ENCODE results near the gene GCSH. TPM values are rescaled to one million over a fixed set of nuclear protein-coding genes. Genes with fewer than 3 reads are reported as not detected.
A peak's percentile ranks its signal among the peaks of the same experiment; 100 is the strongest.

GCSH gene
- total and polyA plus RNA-seq, 4 donors: 34.6 to 132 (median 55.0) TPM

DNA sequence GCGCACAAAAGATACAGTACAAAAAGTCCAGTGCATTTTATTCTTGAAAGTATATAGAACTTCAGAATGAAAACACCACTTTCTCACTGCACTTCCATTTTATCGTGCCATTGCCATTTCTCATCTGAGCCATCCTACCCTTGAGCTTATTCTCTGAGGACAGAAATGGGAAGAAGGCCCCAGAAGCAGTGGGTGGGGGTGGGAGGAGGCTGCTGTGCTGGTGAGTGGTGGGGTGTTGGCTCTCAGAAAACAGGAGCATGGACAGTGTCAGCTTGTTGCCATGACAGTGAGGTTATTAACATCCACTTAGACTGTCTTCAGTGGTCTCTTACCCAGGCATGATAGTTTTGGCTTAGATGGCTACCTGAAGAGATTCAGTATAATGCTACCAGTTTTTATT, 56.1 kb downstream of the GCSH start:
- peaks cover 8 to 17% (median 13%) of the 10 kb centered on the region in 4 donors for H3K4me1 ChIP-seq (ENCODE audit: control insufficient read depth in 4 of 4, insufficient read depth in 4 of 4, low read length in 3 of 4)
- no peak overlapping the region for H3K4me3 ChIP-seq (ENCODE audit: low read depth in 1 of 3, low read length in 3 of 3)
- H3K27ac ChIP-seq (ENCODE audit: low read depth in 1 of 2, low read length in 2 of 2): no peak overlapping the region
- WGBS: 92% methylated on average over 2 of the region's 2 CpGs
- DNase-seq (ENCODE audit: low spot score): no peak
- TF ChIP-seq SP1 (IDR thresholded peaks at IDR 0.05) (no peak), FOXA2 (IDR thresholded peaks at IDR 0.05) (no peak), FOXA1 (IDR thresholded peaks at IDR 0.05) (no peak), JUND (IDR thresholded peaks at IDR 0.05) (no peak), YY1 (IDR thresholded peaks at IDR 0.05) (no peak), HNF4G (IDR thresholded peaks at IDR 0.05) (no peak), HNF4A (conservative IDR thresholded peaks at IDR 0.05) (no peak), TAF1 (conservative IDR thresholded peaks at IDR 0.05) (no peak), GABPA (IDR thresholded peaks at IDR 0.05 in 1 of 2, conservative IDR thresholded peaks at IDR 0.05 in 1 of 2) (no peak), RAD21 (IDR thresholded peaks at IDR 0.05) (no peak)
- TF ChIP-seq, protein P1, sequence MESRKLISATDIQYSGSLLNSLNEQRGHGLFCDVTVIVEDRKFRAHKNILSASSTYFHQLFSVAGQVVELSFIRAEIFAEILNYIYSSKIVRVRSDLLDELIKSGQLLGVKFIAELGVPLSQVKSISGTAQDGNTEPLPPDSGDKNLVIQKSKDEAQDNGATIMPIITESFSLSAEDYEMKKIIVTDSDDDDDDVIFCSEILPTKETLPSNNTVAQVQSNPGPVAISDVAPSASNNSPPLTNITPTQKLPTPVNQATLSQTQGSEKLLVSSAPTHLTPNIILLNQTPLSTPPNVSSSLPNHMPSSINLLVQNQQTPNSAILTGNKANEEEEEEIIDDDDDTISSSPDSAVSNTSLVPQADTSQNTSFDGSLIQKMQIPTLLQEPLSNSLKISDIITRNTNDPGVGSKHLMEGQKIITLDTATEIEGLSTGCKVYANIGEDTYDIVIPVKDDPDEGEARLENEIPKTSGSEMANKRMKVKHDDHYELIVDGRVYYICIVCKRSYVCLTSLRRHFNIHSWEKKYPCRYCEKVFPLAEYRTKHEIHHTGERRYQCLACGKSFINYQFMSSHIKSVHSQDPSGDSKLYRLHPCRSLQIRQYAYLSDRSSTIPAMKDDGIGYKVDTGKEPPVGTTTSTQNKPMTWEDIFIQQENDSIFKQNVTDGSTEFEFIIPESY (IDR thresholded peaks at IDR 0.05): no peak
- TF ChIP-seq, protein P2, sequence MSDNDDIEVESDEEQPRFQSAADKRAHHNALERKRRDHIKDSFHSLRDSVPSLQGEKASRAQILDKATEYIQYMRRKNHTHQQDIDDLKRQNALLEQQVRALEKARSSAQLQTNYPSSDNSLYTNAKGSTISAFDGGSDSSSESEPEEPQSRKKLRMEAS (IDR thresholded peaks at IDR 0.05): no peak
- TF ChIP-seq, protein P3, sequence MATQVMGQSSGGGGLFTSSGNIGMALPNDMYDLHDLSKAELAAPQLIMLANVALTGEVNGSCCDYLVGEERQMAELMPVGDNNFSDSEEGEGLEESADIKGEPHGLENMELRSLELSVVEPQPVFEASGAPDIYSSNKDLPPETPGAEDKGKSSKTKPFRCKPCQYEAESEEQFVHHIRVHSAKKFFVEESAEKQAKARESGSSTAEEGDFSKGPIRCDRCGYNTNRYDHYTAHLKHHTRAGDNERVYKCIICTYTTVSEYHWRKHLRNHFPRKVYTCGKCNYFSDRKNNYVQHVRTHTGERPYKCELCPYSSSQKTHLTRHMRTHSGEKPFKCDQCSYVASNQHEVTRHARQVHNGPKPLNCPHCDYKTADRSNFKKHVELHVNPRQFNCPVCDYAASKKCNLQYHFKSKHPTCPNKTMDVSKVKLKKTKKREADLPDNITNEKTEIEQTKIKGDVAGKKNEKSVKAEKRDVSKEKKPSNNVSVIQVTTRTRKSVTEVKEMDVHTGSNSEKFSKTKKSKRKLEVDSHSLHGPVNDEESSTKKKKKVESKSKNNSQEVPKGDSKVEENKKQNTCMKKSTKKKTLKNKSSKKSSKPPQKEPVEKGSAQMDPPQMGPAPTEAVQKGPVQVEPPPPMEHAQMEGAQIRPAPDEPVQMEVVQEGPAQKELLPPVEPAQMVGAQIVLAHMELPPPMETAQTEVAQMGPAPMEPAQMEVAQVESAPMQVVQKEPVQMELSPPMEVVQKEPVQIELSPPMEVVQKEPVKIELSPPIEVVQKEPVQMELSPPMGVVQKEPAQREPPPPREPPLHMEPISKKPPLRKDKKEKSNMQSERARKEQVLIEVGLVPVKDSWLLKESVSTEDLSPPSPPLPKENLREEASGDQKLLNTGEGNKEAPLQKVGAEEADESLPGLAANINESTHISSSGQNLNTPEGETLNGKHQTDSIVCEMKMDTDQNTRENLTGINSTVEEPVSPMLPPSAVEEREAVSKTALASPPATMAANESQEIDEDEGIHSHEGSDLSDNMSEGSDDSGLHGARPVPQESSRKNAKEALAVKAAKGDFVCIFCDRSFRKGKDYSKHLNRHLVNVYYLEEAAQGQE (IDR thresholded peaks at IDR 0.05): no peak
- TF ChIP-seq, protein P4, sequence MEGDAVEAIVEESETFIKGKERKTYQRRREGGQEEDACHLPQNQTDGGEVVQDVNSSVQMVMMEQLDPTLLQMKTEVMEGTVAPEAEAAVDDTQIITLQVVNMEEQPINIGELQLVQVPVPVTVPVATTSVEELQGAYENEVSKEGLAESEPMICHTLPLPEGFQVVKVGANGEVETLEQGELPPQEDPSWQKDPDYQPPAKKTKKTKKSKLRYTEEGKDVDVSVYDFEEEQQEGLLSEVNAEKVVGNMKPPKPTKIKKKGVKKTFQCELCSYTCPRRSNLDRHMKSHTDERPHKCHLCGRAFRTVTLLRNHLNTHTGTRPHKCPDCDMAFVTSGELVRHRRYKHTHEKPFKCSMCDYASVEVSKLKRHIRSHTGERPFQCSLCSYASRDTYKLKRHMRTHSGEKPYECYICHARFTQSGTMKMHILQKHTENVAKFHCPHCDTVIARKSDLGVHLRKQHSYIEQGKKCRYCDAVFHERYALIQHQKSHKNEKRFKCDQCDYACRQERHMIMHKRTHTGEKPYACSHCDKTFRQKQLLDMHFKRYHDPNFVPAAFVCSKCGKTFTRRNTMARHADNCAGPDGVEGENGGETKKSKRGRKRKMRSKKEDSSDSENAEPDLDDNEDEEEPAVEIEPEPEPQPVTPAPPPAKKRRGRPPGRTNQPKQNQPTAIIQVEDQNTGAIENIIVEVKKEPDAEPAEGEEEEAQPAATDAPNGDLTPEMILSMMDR (IDR thresholded peaks at IDR 0.05; ENCODE audit: low read depth, low read length, missing input control): no peak
- peaks cover 5 to 39% (median 35%) of the 10 kb centered on the region in 4 donors for H3K36me3 ChIP-seq (ENCODE audit: control insufficient read depth in 4 of 4, insufficient read depth in 3 of 4, low read depth in 1 of 4, low read length in 3 of 4)
- H3K9me3 ChIP-seq (ENCODE audit: control insufficient read depth in 4 of 4, low read length in 3 of 4): no peaks in the 10 kb centered on the region
- no peak overlapping the region for H3K9ac ChIP-seq (ENCODE audit: low read depth in 1 of 2, low read length in 2 of 2)
- no peaks in the 10 kb centered on the region for H3K27me3 ChIP-seq (ENCODE audit: control insufficient read depth in 4 of 4, insufficient read depth in 4 of 4, low read length in 3 of 4)

DNA sequence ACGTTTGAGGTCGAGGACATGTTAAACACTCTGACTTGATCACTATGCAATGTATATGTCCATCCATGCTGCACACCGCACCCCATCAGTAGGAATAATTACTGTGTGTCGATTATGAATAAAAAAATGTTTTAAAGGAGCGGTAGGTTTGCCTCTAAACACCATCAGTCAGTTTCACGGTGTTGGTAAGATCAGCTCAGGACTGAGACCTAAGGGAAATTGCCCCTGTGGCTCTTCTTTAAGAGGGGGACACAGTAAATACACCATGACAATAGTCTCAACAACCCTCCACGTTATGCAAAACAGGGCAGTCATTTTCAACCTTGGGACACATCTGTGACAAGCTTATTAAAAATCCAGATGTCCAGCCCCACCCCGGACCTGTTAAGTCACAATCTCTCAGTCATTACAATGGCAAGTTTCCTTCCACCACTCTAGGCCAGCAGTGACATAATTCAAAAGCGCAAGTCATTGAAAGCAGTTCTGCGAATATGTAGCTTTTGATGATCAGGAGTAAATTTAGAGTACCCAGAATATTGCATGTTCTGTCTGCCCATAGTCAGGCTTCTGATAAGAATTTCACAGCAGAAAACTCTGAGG, 59.3 kb downstream of the GCSH start:
- 36% methylated on average over 10 of the region's 10 CpGs for WGBS
- H3K9ac ChIP-seq (ENCODE audit: low read depth in 1 of 2, low read length in 2 of 2): peak overlapping the region; percentile 77 to 89
- H3K27ac ChIP-seq (ENCODE audit: low read depth in 1 of 2, low read length in 2 of 2): peak overlapping the region in 1 of 2 donors; percentile 19
- H3K4me1 ChIP-seq (ENCODE audit: control insufficient read depth in 4 of 4, insufficient read depth in 4 of 4, low read length in 3 of 4): peaks cover 8 to 17% (median 13%) of the 10 kb centered on the region in 4 donors
- H3K9me3 ChIP-seq (ENCODE audit: control insufficient read depth in 4 of 4, low read length in 3 of 4): no peaks in the 10 kb centered on the region
- no peaks in the 10 kb centered on the region for H3K27me3 ChIP-seq (ENCODE audit: control insufficient read depth in 4 of 4, insufficient read depth in 4 of 4, low read length in 3 of 4)
- peaks cover 4 to 11% (median 6%) of the 10 kb centered on the region in 4 donors for H3K36me3 ChIP-seq (ENCODE audit: control insufficient read depth in 4 of 4, insufficient read depth in 3 of 4, low read depth in 1 of 4, low read length in 3 of 4)
- H3K4me3 ChIP-seq (ENCODE audit: low read depth in 1 of 3, low read length in 3 of 3): peak overlapping the region; percentile 67 to 91 (median 80)
- DNase-seq (ENCODE audit: low spot score): no peak
- TF ChIP-seq, protein P1 (IDR thresholded peaks at IDR 0.05): no peak
- TF ChIP-seq RAD21 (IDR thresholded peaks at IDR 0.05) (no peak), TAF1 (conservative IDR thresholded peaks at IDR 0.05) (no peak), GABPA (IDR thresholded peaks at IDR 0.05 in 1 of 2, conservative IDR thresholded peaks at IDR 0.05 in 1 of 2) (no peak), SP1 (IDR thresholded peaks at IDR 0.05) (no peak), EGR1 (IDR thresholded peaks at IDR 0.05; ENCODE audit: low read depth in 2 of 2) (no peak)
- TF ChIP-seq, protein P4 (IDR thresholded peaks at IDR 0.05; ENCODE audit: low read depth, low read length, missing input control): no peak
